DND-41 (cell line): ENCODE measurements around the gene PATL1.

ENCODE experiments used
- CTCF ChIP-seq: IDR thresholded peaks from 2 replicates; pipeline ENCODE4 v1.5.1; 2012; ENCODE audit warnings: borderline replicate concordance, low read length, moderate library complexity, mild to moderate bottlenecking; ENCODE audit not compliant: poor library complexity, severe bottlenecking; ENCODE audit errors: extremely low read depth
- EZH2 ChIP-seq: IDR thresholded peaks from 3 replicates; pipeline ENCODE4 v1.6.1; 2012; ENCODE audit warnings: borderline replicate concordance, low read depth, mild to moderate bottlenecking, moderate library complexity, low read length, inconsistent platforms; ENCODE audit not compliant: severe bottlenecking

- TF ChIP-seq CTCF (no peak), EZH2 (no peak)
Observed at GRCh38 chr11:59713745-59714144, 44.9 kb upstream of the PATL1 start, which contains the start of gene OR10V1.
